ENCODE results near the gene NKX2-1. TPM values are rescaled to one million over a fixed set of nuclear protein-coding genes. Genes with fewer than 3 reads are reported as not detected.
A peak's percentile ranks its signal among the peaks of the same experiment; 100 is the strongest.

The NKX2-1 gene
- total RNA-seq, 2 experiments from 2014 or later: not detected

GRCh38 chr14:36505892-36506731 lies 13.9 kb downstream of the NKX2-1 start:
- Mint-ChIP-seq H3K27ac (no peak overlapping the region), H3K27me3 (peaks cover 80% of the 10 kb centered on the region), H3K9me3 (peaks cover 7% of the 10 kb centered on the region), H3K36me3 (ENCODE audit: low read depth) (peaks cover 6% of the 10 kb centered on the region), H3K4me1 (peaks cover 3% of the 10 kb centered on the region), H3K4me3 (no peak overlapping the region)
- CTCF ChIA-PET: no interaction called here
- no peak for DNase-seq
- POLR2A ChIA-PET: no interaction called here

GRCh38 chr14:36505181-36505815 lies 14.7 kb downstream of the NKX2-1 start:
- peaks cover 3% of the 10 kb centered on the region for H3K4me1 Mint-ChIP-seq
- peaks cover 76% of the 10 kb centered on the region for H3K27me3 Mint-ChIP-seq
- no peak for DNase-seq
- CTCF ChIA-PET: no interaction called here
- no peak overlapping the region for H3K27ac Mint-ChIP-seq
- H3K36me3 Mint-ChIP-seq (ENCODE audit: low read depth): peaks cover 6% of the 10 kb centered on the region
- POLR2A ChIA-PET: no interaction called here
- H3K9me3 Mint-ChIP-seq: peaks cover 7% of the 10 kb centered on the region
- no peak overlapping the region for H3K4me3 Mint-ChIP-seq

- ChIA-PET CTCF (no interaction called here), POLR2A (no interaction called here)
- no peak for DNase-seq
- Mint-ChIP-seq H3K4me1 (peaks cover 3% of the 10 kb centered on the region), H3K36me3 (ENCODE audit: low read depth) (peaks cover 6% of the 10 kb centered on the region), H3K9me3 (peaks cover 7% of the 10 kb centered on the region), H3K27ac (no peak overlapping the region), H3K27me3 (peaks cover 73% of the 10 kb centered on the region), H3K4me3 (no peak overlapping the region)
Observed at GRCh38 chr14:36504771-36505175, 15.3 kb downstream of the NKX2-1 start.

- Mint-ChIP-seq H3K4me1 (peaks cover 3% of the 10 kb centered on the region), H3K27ac (peak overlapping the region; percentile 17), H3K27me3 (peaks cover 67% of the 10 kb centered on the region), H3K9me3 (peaks cover 7% of the 10 kb centered on the region), H3K4me3 (no peak overlapping the region), H3K36me3 (ENCODE audit: low read depth) (peaks cover 6% of the 10 kb centered on the region)
- POLR2A ChIA-PET: no interaction called here
- CTCF ChIA-PET: no interaction called here
- DNase-seq: no peak
Observed at GRCh38 chr14:36503771-36504741, 16.0 kb downstream of the NKX2-1 start.

GRCh38 chr14:36502558-36503508 lies 17.2 kb downstream of the NKX2-1 start:
- no peak for DNase-seq
- Mint-ChIP-seq H3K27ac (no peak overlapping the region), H3K27me3 (peaks cover 63% of the 10 kb centered on the region), H3K4me1 (peaks cover 3% of the 10 kb centered on the region), H3K9me3 (peaks cover 5% of the 10 kb centered on the region), H3K4me3 (no peak overlapping the region), H3K36me3 (ENCODE audit: low read depth) (peaks cover 5% of the 10 kb centered on the region)
- POLR2A ChIA-PET: no interaction called here
- CTCF ChIA-PET: no interaction called here

- ChIA-PET POLR2A (no interaction called here), CTCF (no interaction called here)
- no peak for DNase-seq
- Mint-ChIP-seq H3K27me3 (peaks cover 48% of the 10 kb centered on the region), H3K4me1 (no peaks in the 10 kb centered on the region), H3K36me3 (ENCODE audit: low read depth) (no peaks in the 10 kb centered on the region), H3K9me3 (peaks cover 2% of the 10 kb centered on the region), H3K27ac (no peak overlapping the region), H3K4me3 (no peak overlapping the region)
Observed at GRCh38 chr14:36498938-36499337, 21.1 kb downstream of the NKX2-1 start.

- no peak overlapping the region for H3K27ac Mint-ChIP-seq
- H3K4me3 Mint-ChIP-seq: no peak overlapping the region
- no peak for DNase-seq
- no peaks in the 10 kb centered on the region for H3K4me1 Mint-ChIP-seq
- H3K9me3 Mint-ChIP-seq: no peaks in the 10 kb centered on the region
- CTCF ChIA-PET: interaction anchor here (0.6 kb wide), 1 partner anchor 48 kb away, joined by 3 read pairs; no protein-coding TSS in a partner anchor
- POLR2A ChIA-PET: no interaction called here
- peaks cover 47% of the 10 kb centered on the region for H3K27me3 Mint-ChIP-seq
- H3K36me3 Mint-ChIP-seq (ENCODE audit: low read depth): no peaks in the 10 kb centered on the region
Observed at GRCh38 chr14:36496346-36496745, 23.7 kb downstream of the NKX2-1 start.

GRCh38 chr14:36495666-36496065 lies 24.4 kb downstream of the NKX2-1 start:
- H3K36me3 Mint-ChIP-seq (ENCODE audit: low read depth): no peaks in the 10 kb centered on the region
- DNase-seq: no peak
- H3K27me3 Mint-ChIP-seq: peaks cover 50% of the 10 kb centered on the region
- CTCF ChIA-PET: interaction anchor here (0.6 kb wide), 1 partner anchor 49 kb away, joined by 3 read pairs; no protein-coding TSS in a partner anchor
- POLR2A ChIA-PET: no interaction called here
- no peaks in the 10 kb centered on the region for H3K4me1 Mint-ChIP-seq
- H3K9me3 Mint-ChIP-seq: no peaks in the 10 kb centered on the region
- no peak overlapping the region for H3K27ac Mint-ChIP-seq
- H3K4me3 Mint-ChIP-seq: no peak overlapping the region

- POLR2A ChIA-PET: no interaction called here
- CTCF ChIA-PET: no interaction called here
- DNase-seq: no peak
- Mint-ChIP-seq H3K4me1 (no peaks in the 10 kb centered on the region), H3K9me3 (no peaks in the 10 kb centered on the region), H3K27ac (no peak overlapping the region), H3K4me3 (no peak overlapping the region), H3K27me3 (peaks cover 42% of the 10 kb centered on the region), H3K36me3 (ENCODE audit: low read depth) (no peaks in the 10 kb centered on the region)
Observed at GRCh38 chr14:36493761-36494160, 26.3 kb downstream of the NKX2-1 start.

- H3K9me3 Mint-ChIP-seq: no peaks in the 10 kb centered on the region
- ChIA-PET POLR2A (no interaction called here), CTCF (no interaction called here)
- H3K36me3 Mint-ChIP-seq (ENCODE audit: low read depth): no peaks in the 10 kb centered on the region
- no peak overlapping the region for H3K4me3 Mint-ChIP-seq
- H3K27ac Mint-ChIP-seq: no peak overlapping the region
- H3K27me3 Mint-ChIP-seq: peaks cover 15% of the 10 kb centered on the region
- no peak for DNase-seq
- H3K4me1 Mint-ChIP-seq: no peaks in the 10 kb centered on the region
Observed at GRCh38 chr14:36485773-36486172, 34.3 kb downstream of the NKX2-1 start.

GRCh38 chr14:36479344-36479743 lies 40.7 kb downstream of the NKX2-1 start:
- Mint-ChIP-seq H3K4me3 (no peak overlapping the region), H3K9me3 (no peaks in the 10 kb centered on the region), H3K27ac (no peak overlapping the region), H3K36me3 (ENCODE audit: low read depth) (no peaks in the 10 kb centered on the region), H3K4me1 (peaks cover 2% of the 10 kb centered on the region), H3K27me3 (peaks cover 15% of the 10 kb centered on the region)
- ChIA-PET CTCF (interaction anchor here (1.1 kb wide), 1 partner anchor 188 kb away, joined by 3 read pairs; no protein-coding TSS in a partner anchor), POLR2A (no interaction called here)
- DNase-seq: no peak

- Mint-ChIP-seq H3K4me1 (peaks cover 2% of the 10 kb centered on the region), H3K27me3 (peaks cover 15% of the 10 kb centered on the region), H3K36me3 (ENCODE audit: low read depth) (no peaks in the 10 kb centered on the region), H3K4me3 (no peak overlapping the region), H3K27ac (no peak overlapping the region), H3K9me3 (no peaks in the 10 kb centered on the region)
- ChIA-PET POLR2A (no interaction called here), CTCF (interaction anchor here (1.1 kb wide), 1 partner anchor 188 kb away, joined by 3 read pairs; no protein-coding TSS in a partner anchor)
- DNase-seq: no peak
Observed at GRCh38 chr14:36478782-36479181, 41.2 kb downstream of the NKX2-1 start.
